ENCODE results near the gene LRRC8A.

DNA sequence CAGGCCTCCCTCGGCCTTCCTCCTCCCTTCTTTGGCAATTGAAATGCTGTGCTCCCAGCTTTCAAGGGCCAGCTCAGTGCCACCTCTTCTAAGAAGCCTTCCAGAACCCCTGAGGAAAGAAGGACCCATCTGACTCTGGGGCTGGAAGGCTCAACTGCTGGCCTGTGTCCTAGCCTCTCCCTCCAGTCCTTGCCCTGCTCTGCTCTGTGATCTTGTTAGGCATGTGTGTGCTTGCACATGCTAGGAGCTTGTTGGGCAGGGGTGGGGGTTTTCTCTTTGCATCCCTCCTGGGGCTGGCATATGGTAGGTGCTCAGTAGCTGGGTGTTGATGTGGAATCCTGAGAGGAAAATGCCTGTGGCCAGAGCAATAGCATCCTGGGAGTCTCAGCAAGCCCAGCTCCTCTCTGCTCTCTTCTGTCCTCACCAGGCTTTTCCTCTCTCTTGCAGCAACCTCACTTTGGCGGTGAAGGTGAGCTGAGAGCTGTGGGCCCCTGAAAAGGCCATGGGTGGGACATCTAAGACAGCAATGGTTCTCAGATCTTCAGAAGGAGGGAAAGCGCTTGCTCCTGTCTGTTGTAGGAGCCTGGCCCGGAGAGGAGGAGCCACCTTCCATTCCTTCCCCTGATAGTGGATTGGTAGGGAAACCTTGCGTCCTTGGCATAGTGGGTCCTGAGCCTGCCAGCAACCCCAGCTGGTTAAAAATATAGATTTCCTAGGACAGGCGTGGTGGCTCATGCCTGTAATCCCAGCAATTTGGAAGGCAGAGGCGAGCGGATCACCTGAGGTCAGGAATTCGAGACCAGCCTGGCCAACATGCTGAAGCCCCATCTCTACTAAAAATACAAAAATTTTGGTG, 55.6 kb downstream of the LRRC8A start:
- TF ChIP-seq CTCF (conservative IDR thresholded peaks at IDR 0.05; ENCODE audit: low read depth in 2 of 2) (no peak), EZH2 (IDR thresholded peaks at IDR 0.05; ENCODE audit: low read depth, unreplicated experiment) (no peak), REST (IDR thresholded peaks at IDR 0.05; ENCODE audit: unreplicated experiment) (no peak), STAT1 (IDR thresholded peaks at IDR 0.05; ENCODE audit: unreplicated experiment) (no peak), POLR2AphosphoS5 (IDR thresholded peaks at IDR 0.05; ENCODE audit: low read depth) (no peak), ZNF331 (CRISPR knock-in tag; IDR thresholded peaks at IDR 0.05; ENCODE audit: low read depth) (no peak), JUNB (IDR thresholded peaks at IDR 0.05; ENCODE audit: unreplicated experiment) (no peak), EZH2phosphoT487 (IDR thresholded peaks at IDR 0.05; ENCODE audit: unreplicated experiment) (no peak), ETS1 (IDR thresholded peaks at IDR 0.05) (no peak), NANOG (IDR thresholded peaks at IDR 0.05; ENCODE audit: borderline replicate concordance) (no peak), CREB1 (CRISPR knock-in tag; IDR thresholded peaks at IDR 0.05; ENCODE audit: low read depth) (no peak), ZNF114 (CRISPR knock-in tag; IDR thresholded peaks at IDR 0.05) (no peak), ZNF462 (CRISPR knock-in tag; IDR thresholded peaks at IDR 0.05) (no peak)
